Measurements from ENCODE around the gene PKD1L1.

GRCh38 chr7:47957156-47957555 lies 8.9 kb upstream of the PKD1L1 start:
- TF ChIP-seq CTCF (conservative IDR thresholded peaks at IDR 0.05; ENCODE audit: low read depth, low read length) (no peak), EZH2 (IDR thresholded peaks at IDR 0.05; ENCODE audit: borderline replicate concordance, low read depth, low read length, poor library complexity, severe bottlenecking) (no peak)
